ENCODE measurements around the gene VEPH1.
A peak's percentile ranks its signal among the peaks of the same experiment; 100 is the strongest.

VEPH1 gene

DNA sequence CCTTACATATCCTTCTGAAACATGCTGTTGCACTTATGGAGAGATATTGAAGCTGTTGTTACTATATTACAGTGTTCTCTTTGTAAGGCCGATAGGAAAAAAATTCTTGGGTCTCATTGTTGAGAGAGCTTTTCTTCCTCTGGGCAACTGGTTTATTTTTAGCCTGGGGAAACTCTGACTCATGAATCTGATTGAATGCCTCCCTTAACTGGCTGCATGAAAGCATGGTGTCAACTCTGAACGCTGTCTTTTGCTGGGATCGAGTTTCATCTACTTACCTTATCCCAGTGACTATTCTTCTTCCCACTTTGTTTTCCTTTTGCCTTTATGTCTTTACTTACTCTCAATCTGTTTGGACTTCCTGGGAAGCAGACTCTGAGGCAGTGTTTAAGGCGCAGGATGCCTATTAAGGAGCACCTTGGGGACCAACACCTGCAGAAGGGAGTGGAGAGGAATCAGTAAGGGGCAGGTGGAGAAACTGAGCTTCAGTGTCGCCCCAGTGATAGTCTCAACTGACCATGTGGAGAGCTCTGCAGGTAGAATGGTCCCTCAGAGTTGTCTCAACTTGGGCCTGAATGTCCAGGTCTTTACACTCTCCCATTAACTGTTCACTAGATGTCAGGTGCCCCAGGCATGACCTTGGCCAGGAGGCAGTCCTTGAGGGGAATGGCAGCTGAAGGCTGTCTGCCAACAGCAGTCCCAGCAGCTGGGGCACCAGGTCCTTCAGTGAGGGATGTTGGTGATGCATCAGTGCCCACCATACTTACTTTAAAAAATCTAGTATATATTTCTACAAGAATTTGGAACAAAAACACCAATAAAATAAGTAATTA lies 254.4 kb downstream of the VEPH1 start:
- no peak for DNase-seq

DNA sequence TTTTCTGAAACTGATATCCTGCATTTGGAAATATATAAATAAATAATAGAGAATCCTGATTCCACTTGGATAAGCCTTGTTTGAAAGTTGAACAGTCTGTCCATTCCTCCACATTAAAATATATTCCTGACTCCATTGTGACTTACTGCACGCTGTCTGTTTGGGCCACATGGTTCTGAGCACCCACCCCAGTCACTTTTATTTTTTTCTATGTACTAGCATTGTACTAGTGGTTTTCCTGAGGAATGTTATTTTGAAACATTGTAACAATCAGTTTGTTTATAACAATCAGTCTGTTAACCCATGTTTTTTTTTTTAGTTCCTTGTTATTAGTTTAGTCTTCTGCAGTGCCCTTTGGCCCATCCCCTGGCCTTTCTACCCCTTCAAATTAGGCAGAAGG lies 255.8 kb downstream of the VEPH1 start:
- no peak for DNase-seq

GRCh38 chr3:157242836-157243235 lies 260.4 kb downstream of the VEPH1 start:
- DNase-seq = no peak

DNA sequence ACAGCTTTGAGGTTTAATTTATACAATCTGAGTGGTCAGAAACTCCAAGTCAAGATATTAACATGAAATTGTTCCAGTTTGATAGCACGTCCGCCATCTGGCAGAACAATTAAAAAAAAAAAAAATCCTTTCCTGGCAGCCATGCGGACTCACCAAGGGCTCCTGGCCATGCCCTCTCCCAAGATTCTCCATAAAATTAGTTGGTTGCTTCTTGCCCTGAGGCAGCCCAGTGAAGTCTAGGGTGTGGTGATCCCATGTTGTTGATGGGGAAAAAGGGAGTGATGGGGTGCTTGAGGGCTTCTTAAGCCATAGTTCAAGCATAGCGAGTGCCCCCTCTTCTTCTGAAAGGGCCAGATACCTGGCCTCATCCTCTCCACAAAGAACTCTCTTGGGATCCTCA lies 261.6 kb downstream of the VEPH1 start:
- no peak for DNase-seq

DNA sequence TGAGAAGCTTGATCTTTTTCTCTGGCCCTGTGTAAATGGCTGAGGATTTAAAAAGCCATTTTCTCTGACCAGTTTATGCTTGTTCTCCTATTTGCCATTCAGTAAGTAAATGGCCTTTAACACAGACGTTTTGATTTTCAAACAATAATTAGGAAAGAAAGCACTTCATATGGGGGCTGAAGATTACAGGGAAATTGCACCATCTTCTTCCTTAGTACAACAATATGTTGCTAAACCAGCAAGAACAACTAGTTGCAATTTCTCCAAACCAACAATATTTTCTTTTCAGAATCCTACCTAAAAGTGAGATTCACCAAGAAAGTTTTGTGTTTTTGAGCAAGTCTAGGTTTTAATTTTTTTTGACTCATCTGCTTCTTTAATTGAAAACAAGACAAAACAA lies 262.8 kb downstream of the VEPH1 start:
- no peak for DNase-seq

- DNase-seq = peak; percentile 65 to 68
These were observed 264.0 kb downstream of the VEPH1 start for GRCh38 chr3:157239082-157239704.

DNA sequence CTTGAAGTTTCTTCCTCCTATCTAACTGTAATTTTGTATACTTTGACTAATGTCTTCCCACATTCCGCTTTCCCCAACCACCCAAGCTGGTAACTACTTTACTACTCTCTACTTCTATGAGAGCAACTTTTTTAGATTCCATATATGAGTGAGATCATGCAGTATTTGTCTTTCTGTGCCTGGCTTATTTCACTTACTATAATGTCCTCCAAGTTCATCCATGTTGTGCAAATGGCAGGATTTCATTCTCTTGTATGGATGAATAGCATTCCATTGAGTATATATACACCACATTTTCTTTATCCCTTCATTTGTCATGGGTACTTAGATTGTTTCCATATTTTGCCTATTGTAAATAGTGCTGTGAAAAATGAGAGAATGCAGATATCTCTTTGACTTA lies 264.8 kb downstream of the VEPH1 start:
- no peak for DNase-seq

- DNase-seq = no peak
These were observed 265.3 kb downstream of the VEPH1 start for GRCh38 chr3:157237886-157238285.

DNA sequence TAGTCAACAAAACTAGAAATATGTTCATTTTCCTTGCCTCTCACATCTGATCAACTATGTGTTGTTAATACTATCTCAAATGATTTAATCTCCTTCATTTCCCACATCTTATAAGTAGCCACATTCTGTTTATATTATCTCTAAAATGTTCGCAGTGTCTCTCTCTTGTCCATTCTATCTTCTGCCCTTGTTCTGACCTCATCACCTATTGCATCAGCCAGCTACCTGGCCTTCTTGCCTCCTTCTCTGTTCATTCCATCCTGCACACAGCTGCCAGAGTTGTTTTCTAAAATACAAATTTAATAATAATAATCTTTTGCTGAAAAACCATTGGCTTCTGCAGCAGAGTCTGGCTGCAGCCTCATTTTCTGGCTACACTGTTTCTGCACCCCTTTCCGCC lies 267.9 kb downstream of the VEPH1 start:
- no peak for DNase-seq

GRCh38 chr3:157233923-157234322 lies 269.3 kb downstream of the VEPH1 start:
- DNase-seq = no peak

DNA sequence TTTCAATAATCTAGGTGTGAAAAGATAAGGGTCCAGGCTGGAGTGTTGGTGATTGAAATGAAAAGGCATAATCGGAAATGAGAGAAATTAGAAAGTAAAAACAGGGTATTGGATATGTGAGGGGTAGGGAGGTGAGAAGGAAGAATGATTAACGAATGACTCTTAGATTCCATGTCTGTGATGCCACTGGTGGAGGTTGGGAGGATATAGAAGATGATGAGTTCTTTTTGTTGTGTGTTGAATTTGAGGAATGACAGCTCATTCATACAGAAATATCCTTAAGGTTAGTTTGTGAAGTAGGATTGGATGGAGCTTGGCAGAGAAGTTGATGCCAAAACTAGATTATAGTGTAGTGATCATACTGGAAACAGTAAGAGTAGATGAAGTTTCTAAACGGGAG lies 271.1 kb downstream of the VEPH1 start:
- no peak for DNase-seq

- DNase-seq = no peak
These were observed 272.1 kb downstream of the VEPH1 start for GRCh38 chr3:157231071-157231470.

DNA sequence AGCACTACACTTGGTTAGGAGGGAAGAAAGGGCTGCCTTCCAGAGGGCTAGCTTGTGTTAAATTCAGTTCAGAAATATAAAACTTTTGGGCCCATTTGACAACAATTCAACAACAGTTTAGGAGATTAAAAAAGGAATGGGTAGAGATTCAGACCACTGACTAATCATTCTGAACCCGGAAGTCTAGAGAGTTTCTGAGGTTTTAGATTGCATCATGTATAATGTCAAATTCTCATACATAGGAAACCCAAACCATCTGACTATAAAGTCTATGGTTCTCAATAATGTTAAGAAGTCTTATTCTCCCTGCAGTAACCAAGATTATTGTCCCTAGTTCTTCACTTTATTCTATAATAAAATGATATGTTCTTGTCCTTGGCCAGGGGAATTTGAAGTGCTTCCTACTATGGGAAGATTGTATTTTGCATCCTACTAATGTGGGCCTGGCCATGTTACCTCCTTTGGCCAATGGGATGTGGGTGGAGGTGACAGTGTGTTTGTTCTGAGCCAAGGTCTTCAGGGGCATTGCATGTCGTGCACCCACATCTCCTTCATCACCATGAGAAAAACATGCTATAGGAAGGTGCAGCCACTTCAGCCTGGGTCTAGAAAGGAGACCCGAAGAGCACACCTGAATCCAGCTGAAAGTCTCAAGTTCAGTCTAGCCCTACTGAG lies 276.9 kb downstream of the VEPH1 start:
- no peak for DNase-seq

DNA sequence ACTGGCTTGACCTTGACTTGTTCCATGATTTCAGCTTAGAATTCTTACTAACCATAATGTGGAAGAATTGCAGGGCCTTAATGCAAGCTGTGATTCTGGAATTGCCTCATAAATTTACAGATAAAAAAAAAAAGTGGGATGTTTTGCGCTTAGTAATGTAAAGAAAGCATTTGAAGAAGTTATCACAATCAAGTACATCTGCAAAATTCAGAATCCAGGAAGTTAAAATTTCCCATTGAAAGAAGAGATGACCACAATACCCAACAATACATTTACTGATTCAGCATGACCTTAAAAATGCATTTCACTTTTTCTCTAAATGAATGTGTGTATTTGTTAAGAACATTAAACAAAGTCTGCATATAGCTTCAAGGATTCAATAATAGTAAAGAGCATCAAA lies 278.2 kb downstream of the VEPH1 start:
- no peak for DNase-seq

- no peak for DNase-seq
These were observed 282.3 kb downstream of the VEPH1 start for GRCh38 chr3:157220883-157221282.

DNA sequence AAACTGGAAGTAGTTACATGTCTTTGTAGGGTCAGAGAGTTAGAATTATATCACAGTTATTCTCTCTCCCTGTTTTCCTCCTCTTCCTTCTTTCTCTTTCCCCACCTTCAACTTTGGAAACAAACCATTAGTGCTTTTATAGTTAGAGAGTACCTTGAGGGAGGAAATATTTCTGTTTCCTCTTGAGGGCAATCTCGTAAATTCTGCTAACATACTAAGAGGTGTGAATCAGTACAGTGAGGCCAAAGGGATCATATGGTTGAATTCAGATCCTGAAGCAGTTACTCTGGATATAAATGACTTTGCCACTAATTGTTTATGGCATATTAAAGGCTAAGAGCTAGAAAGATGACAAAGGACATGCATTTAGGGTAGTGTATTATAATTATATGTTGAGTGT lies 283.0 kb downstream of the VEPH1 start:
- DNase-seq = no peak

- DNase-seq = no peak
These were observed 284.0 kb downstream of the VEPH1 start for GRCh38 chr3:157219215-157219614.
